ENCODE data around the gene PLTP.
"Not testable (repeated sequence)": the region's sequence is repeated elsewhere in the genome, so short reads cannot be mapped to it uniquely, and the experiment has no call there.

Gene PLTP, protein sequence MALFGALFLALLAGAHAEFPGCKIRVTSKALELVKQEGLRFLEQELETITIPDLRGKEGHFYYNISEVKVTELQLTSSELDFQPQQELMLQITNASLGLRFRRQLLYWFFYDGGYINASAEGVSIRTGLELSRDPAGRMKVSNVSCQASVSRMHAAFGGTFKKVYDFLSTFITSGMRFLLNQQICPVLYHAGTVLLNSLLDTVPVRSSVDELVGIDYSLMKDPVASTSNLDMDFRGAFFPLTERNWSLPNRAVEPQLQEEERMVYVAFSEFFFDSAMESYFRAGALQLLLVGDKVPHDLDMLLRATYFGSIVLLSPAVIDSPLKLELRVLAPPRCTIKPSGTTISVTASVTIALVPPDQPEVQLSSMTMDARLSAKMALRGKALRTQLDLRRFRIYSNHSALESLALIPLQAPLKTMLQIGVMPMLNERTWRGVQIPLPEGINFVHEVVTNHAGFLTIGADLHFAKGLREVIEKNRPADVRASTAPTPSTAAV

DNA sequence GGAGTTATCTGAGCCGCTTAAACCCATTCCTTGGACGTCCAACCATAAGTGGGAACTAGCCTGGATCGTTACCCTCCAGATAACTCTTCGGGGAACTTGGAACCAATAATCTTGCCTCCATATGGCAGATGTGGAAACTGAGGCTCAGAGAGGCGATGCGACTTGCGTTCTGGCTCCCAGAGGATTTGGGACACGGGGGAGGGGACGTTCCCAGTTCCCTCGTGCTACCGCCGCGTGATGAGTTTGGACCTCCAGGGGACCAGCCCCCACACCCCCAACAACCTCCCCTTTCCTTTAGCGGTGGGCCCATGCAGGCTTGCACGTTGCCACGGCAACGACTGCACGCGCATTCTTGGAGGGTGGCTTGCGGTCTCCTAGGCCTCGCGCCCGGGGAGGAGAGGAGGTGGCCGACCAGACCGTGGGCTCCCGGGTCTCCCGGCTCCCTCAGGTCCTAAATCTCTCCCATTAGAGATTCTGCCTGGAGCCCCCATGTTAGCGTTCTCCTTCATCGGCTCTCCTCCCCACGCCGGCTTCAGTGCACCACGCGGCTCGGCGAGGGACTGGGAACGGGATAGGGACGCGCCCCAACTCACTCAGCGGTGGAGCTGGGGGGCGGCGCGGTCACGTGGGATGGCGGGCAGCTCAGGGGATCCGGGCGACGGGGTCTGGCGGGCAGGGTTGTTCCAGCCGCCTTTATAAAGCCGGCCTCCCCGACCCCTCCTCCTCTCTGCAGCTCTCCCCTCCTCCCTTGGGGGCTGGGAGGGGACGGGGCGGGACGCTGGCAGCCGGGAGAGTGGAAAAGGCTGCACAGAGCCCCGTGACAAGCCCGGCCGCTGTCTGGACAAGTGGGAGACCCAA is at the start of gene PLTP:
PLTP (minus strand) TSS at position 670 of the 858 bp plus-strand sequence. CDS start 703 bp downstream, outside the sequence.
- Histone ChIP-seq H3K9me3 (ENCODE audit: control insufficient read depth, low read length) (no peaks in the 10 kb centered on the region), H3K36me3 (ENCODE audit: control insufficient read depth, insufficient read depth, low read length, severe bottlenecking) (peaks cover 23% of the 10 kb centered on the region), H3K9ac (ENCODE audit: low read length) (peak within 1 kb of the TSS; percentile 89), H3K4me3 (ENCODE audit: low read length) (peak within 1 kb of the TSS; percentile 83), H3K4me1 (ENCODE audit: control insufficient read depth, insufficient read depth, low read length) (peaks cover 25% of the 10 kb centered on the region), H3K27me3 (replicated peaks; ENCODE audit: control insufficient read depth, insufficient read depth, low read length) (no peaks in the 10 kb centered on the region)
- peak; percentile 66 for DNase-seq (ENCODE audit: low read depth)

GRCh38 chr20:45959956-45960630 is 48.1 kb upstream of the PLTP start:
- peaks cover 86% of the 10 kb centered on the region for H3K36me3 ChIP-seq (ENCODE audit: control insufficient read depth, insufficient read depth, low read length, severe bottlenecking)
- H3K4me3 ChIP-seq (ENCODE audit: low read length) = no peak overlapping the region
- no peak overlapping the region for H3K9ac ChIP-seq (ENCODE audit: low read length)
- H3K27me3 ChIP-seq (replicated peaks; ENCODE audit: control insufficient read depth, insufficient read depth, low read length) = no peaks in the 10 kb centered on the region
- no peaks in the 10 kb centered on the region for H3K9me3 ChIP-seq (ENCODE audit: control insufficient read depth, low read length)
- no peak for DNase-seq (ENCODE audit: low read depth)
- no peaks in the 10 kb centered on the region for H3K4me1 ChIP-seq (ENCODE audit: control insufficient read depth, insufficient read depth, low read length)

- Histone ChIP-seq H3K9ac (ENCODE audit: low read length) (no peak overlapping the region), H3K27me3 (replicated peaks; ENCODE audit: control insufficient read depth, insufficient read depth, low read length) (no peaks in the 10 kb centered on the region), H3K36me3 (ENCODE audit: control insufficient read depth, insufficient read depth, low read length, severe bottlenecking) (peaks cover 77% of the 10 kb centered on the region), H3K4me3 (ENCODE audit: low read length) (no peak overlapping the region), H3K4me1 (ENCODE audit: control insufficient read depth, insufficient read depth, low read length) (no peaks in the 10 kb centered on the region), H3K9me3 (ENCODE audit: control insufficient read depth, low read length) (no peaks in the 10 kb centered on the region)
- DNase-seq (ENCODE audit: low read depth) = no peak
Observed at GRCh38 chr20:45959126-45959525, 47.2 kb upstream of the PLTP start.

- no peaks in the 10 kb centered on the region for H3K4me1 ChIP-seq (ENCODE audit: control insufficient read depth, insufficient read depth, low read length)
- no peak overlapping the region for H3K9ac ChIP-seq (ENCODE audit: low read length)
- no peak overlapping the region for H3K4me3 ChIP-seq (ENCODE audit: low read length)
- peaks cover 74% of the 10 kb centered on the region for H3K36me3 ChIP-seq (ENCODE audit: control insufficient read depth, insufficient read depth, low read length, severe bottlenecking)
- no peak for DNase-seq (ENCODE audit: low read depth)
- no peaks in the 10 kb centered on the region for H3K9me3 ChIP-seq (ENCODE audit: control insufficient read depth, low read length)
- no peaks in the 10 kb centered on the region for H3K27me3 ChIP-seq (replicated peaks; ENCODE audit: control insufficient read depth, insufficient read depth, low read length)
Observed at GRCh38 chr20:45958593-45958992, 46.6 kb upstream of the PLTP start.

GRCh38 chr20:45957021-45957941 is 45.3 kb upstream of the PLTP start:
- H3K4me1 ChIP-seq (ENCODE audit: control insufficient read depth, insufficient read depth, low read length) = no peaks in the 10 kb centered on the region
- H3K9ac ChIP-seq (ENCODE audit: low read length) = no peak overlapping the region
- DNase-seq (ENCODE audit: low read depth) = no peak
- H3K36me3 ChIP-seq (ENCODE audit: control insufficient read depth, insufficient read depth, low read length, severe bottlenecking) = peaks cover 76% of the 10 kb centered on the region
- H3K9me3 ChIP-seq (ENCODE audit: control insufficient read depth, low read length) = no peaks in the 10 kb centered on the region
- no peak overlapping the region for H3K4me3 ChIP-seq (ENCODE audit: low read length)
- H3K27me3 ChIP-seq (replicated peaks; ENCODE audit: control insufficient read depth, insufficient read depth, low read length) = no peaks in the 10 kb centered on the region

- H3K4me3 ChIP-seq (ENCODE audit: low read length); H3K27me3 ChIP-seq (replicated peaks; ENCODE audit: control insufficient read depth, insufficient read depth, low read length); DNase-seq (ENCODE audit: low read depth); H3K9me3 ChIP-seq (ENCODE audit: control insufficient read depth, low read length); H3K4me1 ChIP-seq (ENCODE audit: control insufficient read depth, insufficient read depth, low read length); H3K9ac ChIP-seq (ENCODE audit: low read length): not testable (repeated sequence)
- peaks cover 76% of the 10 kb centered on the region for H3K36me3 ChIP-seq (ENCODE audit: control insufficient read depth, insufficient read depth, low read length, severe bottlenecking)
Observed at GRCh38 chr20:45956326-45956725, 44.4 kb upstream of the PLTP start.

DNA sequence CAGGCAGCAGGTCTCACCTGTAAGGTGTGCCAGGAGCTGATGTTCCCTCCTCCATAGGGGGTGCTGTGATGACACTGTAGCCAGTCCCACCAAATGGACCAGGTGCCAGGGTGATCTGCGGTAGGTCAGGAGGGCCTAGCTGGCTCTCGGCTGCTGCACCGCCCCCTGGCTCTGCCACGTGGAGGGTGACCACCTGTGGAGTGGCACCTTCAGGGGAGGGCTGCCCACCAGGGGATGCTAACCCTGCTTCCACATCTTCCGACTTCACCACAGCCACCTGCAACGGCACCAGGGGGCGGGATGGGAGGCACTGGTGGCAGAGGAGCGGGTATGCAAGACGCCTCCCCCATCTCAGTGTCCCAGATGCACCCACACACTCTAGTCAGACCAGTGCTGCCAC is 41.7 kb upstream of the PLTP start:
- no peaks in the 10 kb centered on the region for H3K9me3 ChIP-seq (ENCODE audit: control insufficient read depth, low read length)
- H3K27me3 ChIP-seq (replicated peaks; ENCODE audit: control insufficient read depth, insufficient read depth, low read length) = no peaks in the 10 kb centered on the region
- no peak overlapping the region for H3K9ac ChIP-seq (ENCODE audit: low read length)
- DNase-seq (ENCODE audit: low read depth) = no peak
- H3K36me3 ChIP-seq (ENCODE audit: control insufficient read depth, insufficient read depth, low read length, severe bottlenecking) = peaks cover 75% of the 10 kb centered on the region
- no peaks in the 10 kb centered on the region for H3K4me1 ChIP-seq (ENCODE audit: control insufficient read depth, insufficient read depth, low read length)
- no peak overlapping the region for H3K4me3 ChIP-seq (ENCODE audit: low read length)

GRCh38 chr20:45952861-45953260 is 40.9 kb upstream of the PLTP start:
- H3K9me3 ChIP-seq (ENCODE audit: control insufficient read depth, low read length) = no peaks in the 10 kb centered on the region
- no peak overlapping the region for H3K4me3 ChIP-seq (ENCODE audit: low read length)
- no peak for DNase-seq (ENCODE audit: low read depth)
- H3K27me3 ChIP-seq (replicated peaks; ENCODE audit: control insufficient read depth, insufficient read depth, low read length) = no peaks in the 10 kb centered on the region
- H3K9ac ChIP-seq (ENCODE audit: low read length) = no peak overlapping the region
- H3K4me1 ChIP-seq (ENCODE audit: control insufficient read depth, insufficient read depth, low read length) = no peaks in the 10 kb centered on the region
- H3K36me3 ChIP-seq (ENCODE audit: control insufficient read depth, insufficient read depth, low read length, severe bottlenecking) = peaks cover 75% of the 10 kb centered on the region

GRCh38 chr20:45951925-45952834 is 40.2 kb upstream of the PLTP start:
- Histone ChIP-seq H3K9ac (ENCODE audit: low read length) (no peak overlapping the region), H3K4me1 (ENCODE audit: control insufficient read depth, insufficient read depth, low read length) (no peaks in the 10 kb centered on the region), H3K36me3 (ENCODE audit: control insufficient read depth, insufficient read depth, low read length, severe bottlenecking) (peaks cover 75% of the 10 kb centered on the region), H3K9me3 (ENCODE audit: control insufficient read depth, low read length) (no peaks in the 10 kb centered on the region), H3K27me3 (replicated peaks; ENCODE audit: control insufficient read depth, insufficient read depth, low read length) (no peaks in the 10 kb centered on the region), H3K4me3 (ENCODE audit: low read length) (no peak overlapping the region)
- no peak for DNase-seq (ENCODE audit: low read depth)

DNA sequence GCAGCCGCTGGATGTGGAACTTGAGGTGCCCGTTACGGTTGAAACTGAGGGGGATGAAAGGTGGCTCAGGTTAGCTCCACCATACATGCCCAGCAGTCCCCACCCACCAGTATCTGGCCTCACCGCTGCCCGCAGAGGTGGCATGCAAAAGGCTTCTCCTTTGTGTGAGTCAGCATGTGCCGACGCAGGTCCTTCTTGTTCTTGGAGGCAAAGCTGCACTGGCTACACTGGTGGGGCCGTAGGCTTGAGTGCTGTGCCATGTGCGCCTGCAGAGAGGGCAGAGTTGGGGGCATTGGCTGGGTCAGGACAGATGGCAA is 38.3 kb upstream of the PLTP start:
- Histone ChIP-seq H3K4me1 (ENCODE audit: control insufficient read depth, insufficient read depth, low read length) (peaks cover 17% of the 10 kb centered on the region), H3K27me3 (replicated peaks; ENCODE audit: control insufficient read depth, insufficient read depth, low read length) (no peaks in the 10 kb centered on the region), H3K4me3 (ENCODE audit: low read length) (no peak overlapping the region), H3K9me3 (ENCODE audit: control insufficient read depth, low read length) (no peaks in the 10 kb centered on the region), H3K9ac (ENCODE audit: low read length) (no peak overlapping the region), H3K36me3 (ENCODE audit: control insufficient read depth, insufficient read depth, low read length, severe bottlenecking) (peaks cover 81% of the 10 kb centered on the region)
- no peak for DNase-seq (ENCODE audit: low read depth)
